ENCODE results near the gene MRE11. TPM values are rescaled to one million over a fixed set of nuclear protein-coding genes. Genes with fewer than 3 reads are reported as not detected.

Gene MRE11
- total RNA-seq, 1 experiment from 2014 or later = 40.7 TPM

DNA sequence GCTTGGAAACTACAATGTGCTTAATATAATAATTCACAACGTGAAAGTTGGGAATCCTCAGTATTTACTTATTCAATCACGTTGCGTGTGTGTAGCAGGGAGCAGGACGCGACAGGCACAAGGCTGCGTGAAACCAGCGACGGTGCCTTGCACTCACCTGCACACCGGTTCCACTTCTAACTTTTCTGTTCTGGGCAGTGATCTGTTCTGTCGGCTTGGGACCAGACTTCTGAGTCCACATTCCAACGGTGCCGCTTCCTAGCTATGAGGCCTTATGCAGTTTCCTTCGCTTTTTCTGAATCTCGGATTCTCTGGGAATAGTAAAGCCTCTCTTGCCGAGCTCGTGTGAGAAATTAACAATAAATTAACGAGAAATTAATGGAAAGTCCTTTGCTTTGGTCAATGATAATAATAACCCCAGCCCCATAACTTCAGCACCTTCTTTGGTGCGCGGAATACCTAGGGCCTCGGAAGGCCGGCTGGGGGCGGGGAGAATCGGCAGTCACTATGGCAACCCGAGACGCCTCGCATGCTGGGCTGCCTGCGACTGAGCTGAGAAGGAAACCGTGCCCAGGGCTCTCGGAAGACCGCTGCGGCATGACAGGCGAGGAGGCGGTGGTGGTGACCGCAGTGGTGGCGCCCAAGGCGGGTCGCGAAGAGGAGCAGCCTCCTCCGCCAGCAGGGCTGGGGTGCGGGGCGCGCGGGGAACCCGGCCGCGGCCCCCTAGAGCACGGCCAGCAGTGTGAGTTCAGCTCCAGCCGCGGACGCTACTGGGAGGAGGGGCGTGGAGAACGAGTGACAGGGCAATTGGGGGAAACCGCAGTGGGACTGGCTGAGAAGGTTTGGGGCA, 18.5 kb upstream of the MRE11 start, which contains the start of gene C11orf97:
Gene C11orf97 (plus strand): TSS at position 530 of the 850 bp plus-strand sequence. CDS start 68 bp downstream, at position 598.
- Histone ChIP-seq H2BK20ac (ENCODE audit: low read depth, low read length, poor library complexity, severe bottlenecking) (no peak within 1 kb of the TSS), H4K20me1 (ENCODE audit: control insufficient read depth, insufficient read depth, insufficient read length) (no peaks in the 10 kb centered on the region), H3K27ac (ENCODE audit: insufficient read length, low read depth, low read length) (no peak within 1 kb of the TSS), H4K5ac (ENCODE audit: insufficient read length, low read depth, low read length) (no peak within 1 kb of the TSS), H3K79me1 (ENCODE audit: insufficient read depth, low read depth, low read length, poor library complexity, severe bottlenecking) (no peaks in the 10 kb centered on the region), H2AFZ (ENCODE audit: low read length) (no peak within 1 kb of the TSS), H4K8ac (replicated peaks; ENCODE audit: insufficient read length, low read depth, low read length) (no peak within 1 kb of the TSS), H3K9me3 (ENCODE audit: control insufficient read depth, low read depth, low read length) (no peaks in the 10 kb centered on the region), H3K4me1 (ENCODE audit: insufficient read depth, low read length) (peaks cover 2% of the 10 kb centered on the region; the same call in 1 of the 2 replicates), H3K23me2 (ENCODE audit: insufficient read length, low read depth, low read length, poor library complexity, severe bottlenecking) (peaks cover 10% of the 10 kb centered on the region), H3K14ac (ENCODE audit: insufficient read depth, low read length) (no peak within 1 kb of the TSS; the same call in 1 of the 2 replicates), H3T11ph (ENCODE audit: low read length) (no peak within 1 kb of the TSS), H3K9ac (ENCODE audit: extremely low read depth, insufficient read length, low read length) (no peak within 1 kb of the TSS), H3K4me2 (ENCODE audit: insufficient read depth, insufficient read length, low read length) (peak within 1 kb of the TSS; percentile 60), H3K18ac (ENCODE audit: insufficient read length, low read depth, low read length) (no peak within 1 kb of the TSS), H2AK5ac (ENCODE audit: insufficient read length, low read length) (no peak within 1 kb of the TSS), H2BK12ac (ENCODE audit: insufficient read length, low read depth, low read length) (no peak within 1 kb of the TSS), H3K27me3 (ENCODE audit: insufficient read depth, low read length) (no peaks in the 10 kb centered on the region; the same call in none of the 2 replicates), H2BK5ac (ENCODE audit: insufficient read length, low read length) (no peak within 1 kb of the TSS), H3K4ac (ENCODE audit: low read depth, low read length) (no peak within 1 kb of the TSS), H3K23ac (ENCODE audit: insufficient read length, low read depth, low read length) (no peak within 1 kb of the TSS), H2BK120ac (ENCODE audit: low read depth, low read length, poor library complexity, severe bottlenecking) (no peak within 1 kb of the TSS), H3K56ac (ENCODE audit: insufficient read length, low read depth, low read length) (no peak within 1 kb of the TSS), H4K91ac (ENCODE audit: insufficient read length, low read depth, low read length) (no peak within 1 kb of the TSS), H3K79me2 (ENCODE audit: insufficient read depth, low read length) (peaks cover 1% of the 10 kb centered on the region; the same call in 1 of the 2 replicates), H2BK15ac (ENCODE audit: low read depth, low read length) (no peak within 1 kb of the TSS)
- Mint-ChIP-seq H3K4me3 (peak within 1 kb of the TSS; percentile 64 to 81), H3K4me1 (peaks cover 6 to 9% of the 10 kb centered on the region in 2 experiments; a peak in 3 of 4 replicates), H3K27me3 (ENCODE audit: low read depth) (peaks cover 60% of the 10 kb centered on the region), H3K9me3 (peaks cover 0 to 5% of the 10 kb centered on the region in 2 experiments; a peak in 2 of 5 replicates), H3K27ac (no peak within 1 kb of the TSS), H3K36me3 (ENCODE audit: insufficient read depth in 1 of 3, low read depth in 3 of 3) (no peaks in the 10 kb centered on the region)
- peak; percentile 86 for DNase-seq
- TF ChIP-seq CTCF (conservative IDR thresholded peaks at IDR 0.05) = no peak
- WGBS (ENCODE audit: extremely low coverage, insufficient read length, low lambda C conversion rate) = no CpG with 5 or more reads among the region's 53 CpGs

All from H9 (cell line).